Coronary artery (tissue), 2 donors: ENCODE results near the gene MITF.

Experiments
- DNase-seq: peaks from one replicate; pipeline ENCODE4 v3.0.0-alpha.2; 2017; ENCODE audit warnings: low spot score
- H3K27ac ChIP-seq, 2 donors: fragments of 200-600 bp; sonication (generic); one replicate each; pipeline ENCODE4 v1.5.1; 2016 to 2019
- H3K4me3 ChIP-seq: fragments of 200-600 bp; sonication (generic); 2 replicates; pipeline ENCODE4 v1.5.1; 2016; ENCODE audit warnings: mild to moderate bottlenecking, moderate library complexity
- CTCF ChIP-seq: fragments of 200-600 bp; sonication (generic); IDR thresholded peaks from one replicate; pipeline ENCODE4 v1.5.1; 2019; ENCODE audit warnings: antibody characterized with exemption

The MITF gene

GRCh38 chr3:69881051-69881450 is 141.8 kb downstream of the MITF start:
- DNase-seq: no peak
- no peak overlapping the region for H3K27ac ChIP-seq
- no peak overlapping the region for H3K4me3 ChIP-seq
- TF ChIP-seq CTCF: no peak

- H3K27ac ChIP-seq: no peak overlapping the region
- H3K4me3 ChIP-seq: no peak overlapping the region
- DNase-seq: no peak
- no peak for TF ChIP-seq CTCF
Observed at GRCh38 chr3:69881756-69882428, 142.6 kb downstream of the MITF start.

- no peak for TF ChIP-seq CTCF
- no peak overlapping the region for H3K4me3 ChIP-seq
- no peak for DNase-seq
- H3K27ac ChIP-seq: no peak overlapping the region
Observed at GRCh38 chr3:69882560-69882959, 143.3 kb downstream of the MITF start.

GRCh38 chr3:69888040-69888942 is 149.0 kb downstream of the MITF start:
- Histone ChIP-seq H3K27ac (no peak overlapping the region), H3K4me3 (no peak overlapping the region)
- no peak for TF ChIP-seq CTCF
- no peak for DNase-seq

- Histone ChIP-seq H3K27ac (no peak overlapping the region), H3K4me3 (no peak overlapping the region)
- no peak for TF ChIP-seq CTCF
- DNase-seq: no peak
Observed at GRCh38 chr3:69888943-69889315, 149.7 kb downstream of the MITF start.

- no peak for TF ChIP-seq CTCF
- no peak overlapping the region for H3K4me3 ChIP-seq
- DNase-seq: no peak
- no peak overlapping the region for H3K27ac ChIP-seq
Observed at GRCh38 chr3:69890084-69890483, 150.8 kb downstream of the MITF start.

GRCh38 chr3:69890691-69891090 is 151.4 kb downstream of the MITF start:
- Histone ChIP-seq H3K27ac (no peak overlapping the region), H3K4me3 (no peak overlapping the region)
- no peak for TF ChIP-seq CTCF
- no peak for DNase-seq
